Measurements from ENCODE around the gene SNX5.

The SNX5 gene

DNA sequence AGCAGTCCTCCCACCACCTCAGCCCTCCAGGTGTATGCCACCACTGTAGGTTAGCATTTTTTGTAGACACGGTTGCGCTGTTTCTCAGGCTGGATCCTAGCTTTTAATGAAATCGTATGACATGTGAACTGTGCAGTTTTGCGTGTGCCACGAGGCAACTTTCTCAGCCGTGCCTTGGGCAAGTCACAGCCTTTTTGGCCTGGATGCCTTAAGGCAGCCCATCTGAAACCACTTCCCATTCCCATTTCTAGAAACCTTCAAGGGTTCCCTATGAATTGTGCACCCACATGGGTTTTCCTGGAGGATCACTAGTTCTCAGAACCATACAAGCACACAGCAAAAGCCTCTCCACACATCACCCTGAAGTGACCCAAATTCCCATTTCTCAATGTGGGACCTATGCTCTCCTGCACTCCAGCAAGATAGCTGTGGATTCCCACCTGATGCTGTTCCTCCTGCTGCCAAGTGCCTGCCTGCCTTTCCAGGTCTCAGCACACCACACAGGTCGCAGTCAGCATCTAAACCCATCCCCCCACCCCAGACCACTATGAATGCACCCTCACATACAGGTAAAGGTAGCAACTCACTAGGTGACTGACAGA lies 28.9 kb downstream of the SNX5 start:
- no peak for DNase-seq

DNA sequence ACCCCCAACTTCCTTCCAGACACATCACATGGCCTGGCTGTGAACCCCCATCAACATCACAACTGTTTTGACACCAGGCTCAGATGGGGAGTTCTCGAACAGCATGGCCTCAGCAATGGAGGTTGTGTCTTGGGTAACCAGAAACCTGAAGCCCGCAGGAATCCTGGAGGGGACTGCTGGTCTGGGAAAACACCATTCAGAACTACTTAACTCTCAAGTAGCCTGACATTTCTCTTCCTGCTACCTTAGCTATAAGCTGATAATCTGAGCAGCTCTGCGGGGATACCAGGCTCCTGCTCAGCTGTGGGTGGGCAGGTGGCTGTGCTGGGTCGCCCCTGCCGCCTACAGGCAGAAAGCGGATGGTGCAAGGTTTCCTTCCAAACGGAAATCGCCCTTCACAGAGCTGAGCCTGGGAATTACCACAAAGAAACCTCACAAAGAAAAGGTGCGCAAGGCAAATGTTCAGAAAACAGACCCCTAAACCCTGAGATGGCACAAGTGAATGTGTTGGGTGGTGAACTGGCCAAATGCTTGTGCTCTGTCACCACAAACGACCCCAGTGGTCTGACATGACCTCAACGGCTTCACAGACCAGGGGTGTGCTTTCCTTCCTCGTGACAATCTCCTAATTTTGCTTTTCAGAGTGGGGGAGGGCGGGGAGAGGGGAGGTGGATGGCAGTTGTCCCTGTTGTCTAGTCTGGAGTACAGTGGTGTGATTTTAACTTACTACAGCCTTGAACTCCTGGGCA lies 29.5 kb downstream of the SNX5 start:
- DNase-seq: peak; percentile 64 to 66

DNA sequence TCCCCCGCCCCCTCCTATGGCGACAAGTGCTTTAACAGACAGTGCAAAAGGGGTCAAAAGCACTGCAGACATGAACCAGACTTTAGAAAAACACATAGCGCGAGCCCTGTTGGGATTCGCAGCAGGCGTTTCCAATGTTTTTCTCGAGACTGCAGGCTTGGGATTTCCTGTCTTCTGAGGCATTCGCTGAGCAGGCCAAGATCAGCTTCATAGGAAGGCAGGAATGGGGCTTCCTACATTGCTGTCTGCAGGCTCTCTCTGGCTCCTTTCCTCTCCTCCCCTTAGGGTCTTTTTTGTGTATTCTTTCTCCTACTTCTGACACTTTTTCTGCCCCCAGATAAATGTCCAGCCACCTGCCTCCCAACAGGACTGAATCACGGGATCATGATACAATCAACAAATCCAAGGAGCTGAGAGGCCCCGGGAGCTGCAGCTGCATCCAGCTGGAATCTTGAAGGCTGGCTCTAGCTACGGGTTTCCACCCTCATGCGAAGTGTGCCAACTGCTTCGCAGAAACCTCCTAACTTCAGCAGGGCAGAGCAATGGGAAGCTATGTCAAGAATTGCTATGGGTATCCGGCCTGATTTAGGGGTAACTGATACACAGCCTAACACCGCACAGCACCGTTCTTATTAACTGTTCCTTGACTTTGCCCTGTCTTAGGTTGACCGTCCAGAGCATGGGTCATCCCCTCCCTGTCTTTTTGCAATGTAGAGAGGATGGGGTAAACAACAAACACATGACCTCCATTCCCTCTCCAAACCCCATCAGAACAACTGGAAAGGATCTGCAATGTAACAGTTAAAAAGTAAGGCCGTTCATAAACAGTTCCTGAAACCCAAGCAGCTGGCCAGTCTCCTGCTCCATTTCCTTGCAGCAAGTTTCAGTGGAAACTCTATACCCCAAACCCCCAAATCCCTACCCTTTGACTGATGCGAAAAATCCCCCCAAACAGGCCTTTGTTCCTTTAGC lies 31.5 kb downstream of the SNX5 start:
- no peak for DNase-seq

DNA sequence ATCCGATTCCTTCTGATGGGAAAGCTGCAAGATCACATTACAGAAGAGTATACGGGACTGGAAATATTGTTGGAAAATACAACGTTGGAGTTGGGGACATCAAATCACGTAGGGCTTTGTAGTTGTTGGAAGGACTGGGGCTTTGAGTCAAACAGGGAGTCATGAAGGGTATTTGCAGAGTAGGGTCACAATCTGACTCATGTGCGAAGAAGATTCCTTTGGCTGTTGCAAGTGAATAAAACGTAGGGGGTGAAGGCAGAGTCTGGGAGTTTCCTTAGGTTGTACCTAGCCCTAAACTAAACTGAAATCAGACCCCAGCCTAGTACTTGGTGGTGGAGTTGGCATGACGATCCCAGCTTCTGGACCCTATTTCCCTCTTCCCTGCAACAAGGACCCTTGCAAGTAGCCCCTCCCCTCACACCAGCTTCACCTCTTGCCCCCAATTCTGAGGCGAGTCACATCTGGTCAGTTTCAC lies 32.3 kb downstream of the SNX5 start:
- no peak for DNase-seq

DNA sequence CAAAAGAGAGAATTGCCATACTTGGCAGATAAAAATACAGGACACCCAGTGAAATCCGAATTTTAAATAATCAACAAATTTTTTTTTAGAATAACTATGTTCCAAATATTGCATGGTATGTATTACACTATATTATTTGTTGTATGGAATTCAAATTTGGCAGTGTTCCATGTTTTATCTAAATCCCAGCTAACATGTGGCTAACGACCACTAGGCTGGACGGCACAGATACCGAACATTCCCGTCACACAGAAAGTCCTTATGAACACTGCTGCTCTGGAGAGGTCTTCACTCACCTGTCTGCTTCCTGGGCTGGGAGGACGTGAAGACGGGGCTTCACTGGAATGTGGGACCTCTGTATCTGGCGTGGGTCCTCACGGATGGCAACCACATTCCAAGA lies 32.8 kb downstream of the SNX5 start:
- no peak for DNase-seq

DNA sequence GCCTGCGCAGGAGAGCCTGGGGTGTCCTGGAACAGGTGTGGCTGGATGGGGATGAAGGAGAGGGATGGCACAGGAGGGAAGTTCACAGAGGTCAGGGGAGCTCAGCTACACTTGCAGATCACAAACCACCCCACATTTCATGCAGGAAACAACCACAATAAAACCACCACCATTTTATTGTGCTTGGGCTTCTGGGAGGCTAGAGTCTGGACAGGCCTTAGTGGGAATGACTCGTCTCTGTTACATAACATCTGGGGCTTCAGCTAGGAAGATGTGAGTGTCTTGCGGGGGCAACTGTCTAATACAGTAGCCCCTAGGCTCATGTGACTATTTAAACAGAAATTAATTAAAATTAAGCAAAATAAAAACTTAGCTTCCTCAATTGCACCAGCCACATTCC lies 33.4 kb downstream of the SNX5 start:
- no peak for DNase-seq

DNA sequence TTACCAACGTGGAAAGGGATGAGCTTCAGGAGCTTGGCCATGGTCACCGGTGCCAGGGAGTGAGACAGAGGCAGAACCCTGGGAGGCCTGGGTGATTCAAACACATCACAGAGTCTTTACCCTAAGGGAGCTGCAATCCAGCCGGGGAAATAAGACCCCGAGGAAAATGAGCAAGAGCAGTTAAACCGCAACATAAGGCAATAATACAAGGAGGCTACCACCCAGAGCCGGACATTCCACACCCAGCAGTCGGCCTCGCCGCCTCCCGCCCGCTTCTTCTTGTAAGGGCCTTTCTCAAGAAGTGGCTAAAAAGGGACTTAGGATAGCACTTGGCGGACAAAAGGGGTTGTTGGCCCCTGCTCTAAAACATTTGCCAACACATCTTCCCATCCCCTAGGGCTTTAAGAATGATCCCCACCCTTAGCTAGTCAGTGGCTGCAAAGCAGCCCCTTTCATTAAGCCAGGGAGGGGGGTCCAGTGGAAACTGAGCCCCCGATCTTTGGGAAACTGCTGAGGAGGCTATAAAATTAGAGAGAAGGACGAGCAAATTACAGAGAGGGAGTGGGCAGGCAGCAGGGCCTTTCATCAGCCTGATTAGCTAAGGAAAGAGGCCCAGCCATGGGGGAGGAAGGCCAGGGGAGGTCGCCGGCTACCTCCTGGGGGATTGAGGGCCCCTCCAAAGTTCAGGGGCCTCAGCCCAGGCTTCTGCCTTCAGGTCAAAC lies 34.3 kb downstream of the SNX5 start:
- no peak for DNase-seq

DNA sequence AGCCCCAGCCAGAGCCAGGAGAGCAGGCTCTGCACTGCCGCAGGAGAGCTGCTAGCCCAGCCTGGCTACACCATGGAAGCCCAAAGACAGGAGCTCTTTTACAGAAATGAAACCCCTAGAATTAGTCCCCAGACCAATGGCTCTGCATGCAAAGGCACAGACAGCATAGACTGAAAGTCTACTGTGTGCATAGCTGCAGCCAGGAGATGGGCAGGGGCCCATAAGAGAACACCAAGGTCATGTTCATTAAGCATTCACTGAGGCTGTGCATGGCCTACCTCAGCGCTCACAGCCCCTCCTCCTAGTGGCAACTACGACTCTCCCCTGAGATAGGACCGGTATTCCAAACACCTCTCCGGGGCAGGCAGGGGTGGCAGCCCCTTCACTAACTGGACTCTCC lies 34.9 kb downstream of the SNX5 start:
- no peak for DNase-seq

DNA sequence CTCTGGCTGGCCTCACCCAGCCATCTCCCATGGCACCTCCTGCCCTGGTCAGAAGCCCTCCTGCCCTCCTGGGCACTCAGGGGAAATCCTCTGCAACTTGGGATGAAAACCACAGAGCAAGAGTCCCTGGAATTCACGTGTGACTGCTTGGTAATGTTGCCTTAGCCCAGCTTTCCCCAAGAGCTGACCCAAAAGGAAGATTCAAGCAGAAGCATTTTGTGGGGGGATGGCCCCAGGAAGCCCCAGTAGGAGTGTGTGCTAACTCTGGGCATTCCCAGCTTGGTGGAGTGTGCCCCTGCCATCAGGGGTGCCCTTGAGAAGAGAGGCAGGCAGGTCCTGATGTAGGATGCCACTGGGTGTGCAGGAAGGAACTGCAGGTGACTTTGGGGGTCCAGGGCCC lies 35.5 kb downstream of the SNX5 start:
- DNase-seq: no peak

DNA sequence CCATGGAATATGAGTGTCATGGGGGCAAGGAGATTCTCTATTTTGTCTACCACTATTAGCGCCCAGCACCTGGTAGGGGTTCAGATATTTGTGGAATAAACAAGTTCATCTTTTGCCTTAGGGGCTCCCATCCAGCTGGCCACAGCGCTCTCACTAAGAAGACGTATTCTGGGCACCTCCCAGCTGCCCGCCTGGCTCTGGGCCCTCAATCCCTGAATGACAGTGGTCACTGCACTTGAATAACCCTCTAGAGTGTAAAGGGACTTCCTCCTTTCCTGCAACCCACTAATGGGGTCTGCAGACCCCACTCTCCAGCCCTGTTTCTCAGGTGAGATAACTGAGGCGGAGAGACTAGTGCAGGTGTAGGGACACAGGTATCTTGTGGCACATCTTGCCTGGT lies 36.2 kb downstream of the SNX5 start:
- DNase-seq: no peak

DNA sequence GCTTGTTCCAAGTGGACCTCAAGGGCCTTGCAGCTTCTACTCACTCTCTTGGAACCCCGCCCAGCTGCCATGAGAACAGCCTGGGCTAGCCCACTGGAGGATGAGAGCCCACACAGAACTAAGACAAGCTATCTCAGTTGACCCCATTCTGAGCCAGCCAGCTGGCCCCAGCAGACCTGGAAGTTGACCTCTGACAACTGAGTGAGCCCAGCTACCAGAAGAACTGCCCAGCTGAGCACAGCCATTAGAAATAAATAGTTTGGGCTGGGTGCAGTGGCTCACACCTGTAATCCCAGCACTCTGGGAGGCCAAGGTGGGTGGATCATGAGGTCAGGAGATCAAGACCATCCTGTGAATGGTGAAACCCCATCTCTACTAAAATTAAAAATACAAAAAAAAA lies 37.1 kb downstream of the SNX5 start:
- DNase-seq: no peak

DNA sequence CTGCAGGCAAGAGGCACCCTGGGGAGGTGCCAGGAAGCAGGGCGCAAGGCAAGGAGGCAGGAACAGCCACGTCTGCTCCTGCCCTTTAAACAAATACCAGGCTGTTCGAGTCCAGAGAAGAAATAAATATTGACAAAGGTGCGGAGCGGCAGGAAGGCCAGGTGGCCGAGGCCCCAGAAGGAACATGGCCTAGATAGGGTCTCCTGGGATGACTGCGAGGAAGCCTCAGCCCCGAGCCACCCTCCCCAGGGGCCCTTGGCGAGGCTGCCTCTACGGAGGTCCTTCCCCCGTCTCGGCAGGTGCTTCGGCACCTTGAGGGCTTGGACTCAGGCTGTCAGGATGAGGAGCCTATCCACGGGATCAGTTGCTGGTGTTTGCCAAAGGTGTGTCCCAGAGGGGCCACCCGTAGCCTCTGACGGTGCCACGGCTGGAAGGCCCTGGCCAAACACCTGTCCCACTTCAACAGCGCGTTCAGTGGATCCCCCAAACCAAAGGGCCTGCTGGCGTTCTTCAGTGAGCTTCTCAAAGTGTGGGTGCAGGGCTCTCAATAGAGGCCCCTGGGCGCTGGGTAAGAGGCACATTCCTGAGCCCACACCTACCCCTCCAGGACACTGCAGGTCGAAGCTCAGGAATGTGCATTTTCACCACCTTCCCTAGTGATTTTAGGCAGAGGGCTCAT lies 39.8 kb downstream of the SNX5 start:
- no peak for DNase-seq

DNA sequence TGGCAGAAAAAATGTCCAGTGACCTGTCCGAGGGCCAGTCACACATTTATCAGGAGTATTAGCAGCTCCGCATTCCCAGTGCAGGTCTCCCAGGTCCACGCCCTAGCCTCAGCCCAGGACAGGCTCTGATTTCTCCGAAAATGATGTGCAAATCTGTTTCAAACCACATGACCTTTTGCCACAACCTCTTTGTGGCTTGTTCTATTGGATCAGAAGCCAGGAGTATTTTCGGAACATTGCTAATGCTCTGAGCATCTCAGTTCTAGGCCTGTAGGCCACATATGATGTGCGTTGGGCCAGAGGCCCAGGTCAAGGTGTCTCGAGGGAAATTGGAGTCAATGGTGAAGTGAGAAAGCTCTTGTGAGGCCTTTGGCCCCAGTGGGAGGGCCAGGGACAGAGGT lies 40.4 kb downstream of the SNX5 start:
- DNase-seq: no peak

DNA sequence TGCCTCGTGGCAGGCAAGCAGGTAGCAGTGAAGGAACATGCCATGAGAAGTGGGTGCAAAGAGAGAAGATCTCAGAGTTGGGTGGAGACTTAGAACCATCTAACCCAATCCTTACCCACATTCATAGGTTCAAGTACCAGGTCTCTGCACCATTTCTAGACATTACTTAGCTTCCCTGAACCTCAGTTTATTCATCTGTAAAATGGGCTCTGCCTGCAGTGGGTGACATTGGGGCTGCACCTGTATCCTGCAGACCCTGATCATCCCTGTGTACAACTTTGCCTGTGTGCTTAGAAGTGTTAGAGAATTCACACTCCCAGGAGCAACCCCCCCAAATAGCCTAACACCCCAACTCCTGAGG lies 42.7 kb downstream of the SNX5 start:
- no peak for DNase-seq

DNA sequence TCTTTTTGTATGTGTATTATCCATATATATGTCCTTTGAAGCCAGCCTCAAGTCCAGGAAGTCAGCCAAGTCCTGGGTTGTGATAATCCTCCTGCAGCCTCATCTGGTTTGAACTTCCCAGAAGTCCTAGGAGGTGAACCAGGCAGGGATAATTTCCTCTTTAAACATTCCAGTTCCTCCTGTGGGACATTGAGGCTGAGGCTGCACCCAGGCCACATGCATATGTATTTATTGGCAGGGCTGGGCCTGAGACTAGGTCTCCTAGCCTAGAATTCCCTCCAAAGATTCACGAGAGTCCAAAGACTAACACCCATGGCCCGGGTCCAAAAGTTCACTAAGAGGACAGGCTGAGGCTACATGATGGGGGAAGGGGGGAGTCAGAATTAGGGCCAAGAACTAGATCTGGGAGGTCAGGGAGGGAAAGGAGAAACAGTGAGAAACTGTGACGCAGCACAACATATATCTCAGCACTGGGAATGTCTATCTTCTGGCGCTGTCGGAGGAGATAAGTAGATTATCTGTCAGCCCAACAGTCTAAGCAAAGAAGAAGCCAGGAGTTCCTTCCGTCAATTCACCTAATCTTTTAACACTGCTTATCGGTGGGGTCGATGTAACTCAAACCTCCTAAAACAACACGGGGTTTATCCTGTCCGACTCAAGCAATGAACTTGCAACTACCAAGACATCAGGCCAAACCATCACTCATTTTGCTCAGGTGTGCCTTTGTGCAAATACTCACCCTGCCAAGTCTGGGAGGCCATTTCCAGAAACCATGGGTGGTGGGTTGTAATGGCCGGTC lies 43.3 kb downstream of the SNX5 start:
- DNase-seq: no peak

DNA sequence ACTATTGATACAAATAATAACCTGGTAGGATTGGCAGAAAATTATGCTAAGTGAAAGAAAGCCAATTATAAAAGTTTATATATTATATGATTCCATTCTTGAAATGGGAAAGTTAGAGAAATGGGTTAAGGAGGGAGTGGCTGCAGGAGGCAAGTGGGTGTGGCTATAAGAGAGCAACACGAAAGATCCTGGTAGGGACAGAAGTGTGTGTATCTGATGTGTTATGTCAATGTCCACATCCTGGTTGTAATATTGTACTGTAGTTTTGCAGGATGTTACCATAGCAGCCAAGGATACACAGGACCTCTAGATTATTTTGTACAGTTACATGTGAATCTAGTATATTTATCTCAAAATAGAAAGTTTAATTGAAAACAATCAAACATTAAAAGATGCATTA lies 46.8 kb downstream of the SNX5 start:
- no peak for DNase-seq

DNA sequence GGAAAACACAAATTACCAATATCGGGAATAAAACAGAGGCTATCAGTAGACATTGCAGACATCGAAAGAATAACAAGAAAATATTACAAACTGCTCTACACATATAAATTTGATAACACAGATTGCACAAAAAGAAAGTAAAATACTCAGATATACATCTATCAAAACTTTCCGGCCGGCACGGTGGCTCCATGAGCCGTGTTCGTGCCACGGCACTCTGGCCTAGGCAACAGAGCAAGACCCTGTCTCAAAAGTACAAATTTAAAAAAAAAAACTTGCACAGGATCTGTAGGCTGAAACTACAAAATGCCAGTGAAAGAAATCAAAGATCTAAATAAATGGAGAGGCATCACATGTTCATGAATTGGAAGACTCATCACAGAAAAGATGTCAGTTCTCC lies 49.4 kb downstream of the SNX5 start:
- DNase-seq: no peak

DNA sequence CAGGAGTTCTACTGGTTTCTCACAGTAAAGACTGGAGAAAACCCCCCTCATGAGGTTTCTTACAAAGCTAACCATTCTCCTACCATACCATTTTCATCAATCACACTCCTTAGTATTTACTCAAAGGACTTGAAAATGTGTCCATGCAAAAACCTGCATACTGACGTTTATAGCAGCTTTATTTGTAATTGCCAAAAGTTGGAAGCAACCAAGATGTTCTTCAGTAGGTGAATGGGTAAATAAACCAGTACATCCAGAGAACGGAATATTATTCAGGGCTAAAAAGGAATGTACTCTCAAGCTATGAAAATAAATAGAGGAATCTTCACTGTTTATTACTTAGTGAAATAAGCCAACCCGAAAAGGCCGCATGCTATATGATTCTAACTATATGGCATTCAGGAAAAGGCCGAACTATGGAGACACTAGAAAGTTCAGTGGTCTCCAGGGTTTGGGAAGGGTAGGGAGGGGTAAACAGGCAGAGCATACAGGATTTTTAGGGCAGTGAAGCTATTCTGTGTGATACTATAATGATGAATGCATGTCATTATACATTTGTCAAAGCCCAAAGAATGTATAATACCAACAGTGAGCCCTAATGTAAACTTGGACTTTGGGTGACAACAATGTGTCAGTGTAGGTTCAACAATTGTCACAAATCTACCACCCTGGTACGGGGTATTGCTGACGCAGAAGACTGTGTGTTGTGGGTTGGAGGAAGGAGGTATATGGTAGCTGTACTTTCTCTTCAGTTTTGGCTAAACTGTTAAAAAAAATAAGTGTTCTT lies 50.6 kb downstream of the SNX5 start:
- no peak for DNase-seq

DNA sequence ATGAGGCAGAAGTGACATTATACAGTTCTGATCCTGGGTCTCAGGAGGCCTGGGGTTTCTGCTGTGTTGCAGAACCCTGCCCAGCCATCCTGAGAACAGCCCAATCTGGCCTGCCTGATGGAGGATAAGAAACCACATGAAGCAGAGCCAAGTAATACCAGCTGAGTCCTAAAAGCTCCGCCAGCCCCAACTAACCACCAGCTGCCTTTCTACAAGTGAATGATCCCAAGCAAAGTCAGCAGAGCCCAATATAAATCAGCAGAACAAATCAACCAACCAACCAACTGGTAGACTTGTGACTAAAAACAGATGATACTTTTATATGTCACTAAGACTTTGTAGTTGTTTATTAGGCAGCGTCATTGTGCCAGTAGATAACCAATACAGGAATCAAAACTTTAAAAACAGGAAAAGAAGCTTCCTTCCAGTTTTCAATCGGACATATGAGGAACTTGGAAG lies 52.1 kb downstream of the SNX5 start:
- DNase-seq: no peak

DNA sequence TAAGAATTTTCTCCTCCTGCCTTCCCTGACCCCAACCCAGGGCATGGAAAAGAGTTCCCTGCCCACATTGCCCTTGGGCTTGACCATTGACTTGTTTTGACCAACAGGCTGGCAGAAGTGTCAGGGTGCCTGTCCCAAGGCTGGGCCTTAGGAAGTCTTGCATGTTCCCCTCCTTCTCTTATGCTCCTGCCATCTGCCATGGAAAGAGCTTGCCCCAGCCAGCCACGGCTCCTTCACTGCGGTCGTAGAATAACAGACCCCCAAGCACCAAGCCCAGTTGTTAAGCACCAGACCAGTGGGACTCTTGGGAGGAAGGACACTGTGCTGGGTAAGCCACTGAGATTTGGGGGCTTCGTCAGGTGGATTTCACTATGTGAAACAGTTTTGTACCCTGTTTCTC lies 53.6 kb downstream of the SNX5 start:
- DNase-seq: no peak

DNA sequence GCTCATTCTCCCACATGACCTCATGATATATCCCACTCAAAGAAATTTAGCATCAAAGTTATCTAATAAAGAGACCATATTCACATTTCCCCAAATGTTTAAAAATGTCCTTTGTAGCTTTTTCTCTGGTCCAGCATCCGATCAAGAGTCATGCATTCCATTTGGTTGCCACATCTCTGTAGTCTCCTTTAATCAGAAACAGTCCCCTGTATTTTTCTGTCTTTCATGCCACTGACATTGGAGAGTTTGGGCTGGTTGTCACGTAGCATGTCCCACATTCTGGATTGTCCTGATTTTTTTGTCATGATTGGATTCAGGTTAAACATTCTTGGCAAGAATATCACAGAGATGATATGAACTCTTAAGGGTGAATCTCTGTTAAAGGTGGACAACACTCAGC lies 55.7 kb downstream of the SNX5 start:
- DNase-seq: no peak
